GM19351 (cell line): Measurements from ENCODE around the gene GOLGA8H.
"Not testable (repeated sequence)": the region's sequence is repeated elsewhere in the genome, so short reads cannot be mapped to it uniquely, and the experiment has no call there.

Experiments
- ATAC-seq: cut with Tn5 transposase; IDR thresholded peaks from one replicate; pipeline ENCODE4 v1.9.1; 2021; ENCODE audit warnings: mild to moderate bottlenecking, moderate library complexity; ENCODE audit not compliant: unreplicated experiment

GOLGA8H gene

GRCh38 chr15:30603796-30604195 lies at the start of gene GOLGA8H:
GOLGA8H (plus strand) TSS chr15:30604028; CDS start chr15:30604126, 98 bp downstream.
- ATAC-seq = not testable (repeated sequence)

DNA sequence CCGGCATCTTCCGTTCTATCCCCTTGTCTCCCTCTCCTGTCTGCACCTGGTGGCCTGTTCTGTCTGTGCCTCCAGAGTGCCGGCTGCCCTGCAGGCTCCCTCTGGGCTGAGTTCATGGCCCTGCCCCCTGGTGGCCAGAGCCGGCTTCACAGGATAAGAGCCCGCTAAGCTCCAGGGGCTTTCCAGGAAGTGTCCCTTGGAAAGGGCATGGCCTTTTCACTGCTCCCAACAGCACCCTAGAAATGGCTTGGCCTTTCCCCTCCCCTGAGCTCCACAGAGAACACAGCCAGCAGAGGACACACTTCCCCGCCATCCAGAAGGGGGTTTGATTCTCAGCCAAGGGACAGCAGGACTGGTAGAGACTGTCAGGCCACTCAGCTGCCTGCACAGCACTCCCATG lies 36.9 kb upstream of the GOLGA8H start:
- ATAC-seq = not testable (repeated sequence)

GRCh38 chr15:30573012-30573491 lies 30.8 kb upstream of the GOLGA8H start:
- ATAC-seq = not testable (repeated sequence)

DNA sequence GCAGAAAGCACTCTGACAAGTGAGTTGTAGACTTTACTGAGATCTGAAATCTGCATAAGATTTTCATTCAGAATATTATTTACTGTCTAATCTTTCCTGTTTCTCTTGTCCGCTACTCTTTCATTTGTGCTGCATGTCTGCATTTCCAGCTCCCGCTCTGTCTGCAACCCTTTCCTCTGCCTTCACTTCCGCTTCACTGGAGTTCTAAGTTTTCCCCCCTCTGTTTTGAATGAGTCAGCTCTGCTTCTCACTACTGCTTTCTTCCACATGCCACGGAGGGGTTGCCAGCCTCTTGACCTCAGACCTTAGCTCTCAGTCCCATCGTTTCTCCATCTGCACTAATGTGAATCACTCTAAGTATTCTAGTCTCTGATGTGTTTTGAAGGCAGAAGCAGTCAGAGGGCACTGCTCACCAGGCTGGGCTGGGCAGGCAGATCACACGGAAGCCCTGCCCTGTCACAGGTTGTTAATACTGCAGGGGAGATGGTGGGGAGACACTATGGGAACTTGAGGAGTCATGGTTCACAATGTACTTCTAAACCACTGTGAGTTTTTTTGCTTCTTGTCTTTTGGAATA lies 24.3 kb upstream of the GOLGA8H start:
- not testable (repeated sequence) for ATAC-seq

DNA sequence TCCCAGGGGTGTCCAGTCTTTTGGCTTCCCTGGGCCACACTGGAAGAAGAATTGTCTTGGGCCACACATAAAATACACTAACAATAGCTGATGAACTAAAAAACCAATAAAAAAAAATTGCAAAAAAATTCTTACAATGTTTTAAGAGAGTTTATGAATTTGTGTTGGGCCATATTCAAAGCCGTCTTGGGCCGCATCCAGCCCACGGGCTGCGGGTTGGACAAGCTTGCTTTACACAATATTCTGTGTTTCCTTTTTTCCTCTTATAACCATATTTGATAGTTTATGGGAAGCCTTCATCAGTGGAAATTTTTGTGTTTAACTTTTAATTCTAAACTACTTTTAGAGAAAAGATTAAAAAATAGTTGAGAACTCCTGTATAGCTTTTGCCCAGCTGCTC lies 23.1 kb upstream of the GOLGA8H start:
- not testable (repeated sequence) for ATAC-seq

- ATAC-seq = not testable (repeated sequence)
Observed at GRCh38 chr15:30598953-30599352, 4.9 kb upstream of the GOLGA8H start.

- not testable (repeated sequence) for ATAC-seq
Observed at GRCh38 chr15:30612271-30612670, 8.4 kb downstream of the GOLGA8H start.

GRCh38 chr15:30621342-30621741 lies 17.5 kb downstream of the GOLGA8H start:
- not testable (repeated sequence) for ATAC-seq

GRCh38 chr15:30625436-30626193 lies 21.8 kb downstream of the GOLGA8H start, which contains the start of gene ARHGAP11B:
ARHGAP11B (plus strand) TSS chr15:30626128.
- ATAC-seq = peak; percentile 91

GRCh38 chr15:30626194-30626565 lies 22.4 kb downstream of the GOLGA8H start:
- peak; percentile 35 for ATAC-seq

GRCh38 chr15:30626632-30627031 lies 22.8 kb downstream of the GOLGA8H start:
- not testable (repeated sequence) for ATAC-seq

GRCh38 chr15:30650012-30650929 lies 46.4 kb downstream of the GOLGA8H start:
- peak; percentile 92 for ATAC-seq

DNA sequence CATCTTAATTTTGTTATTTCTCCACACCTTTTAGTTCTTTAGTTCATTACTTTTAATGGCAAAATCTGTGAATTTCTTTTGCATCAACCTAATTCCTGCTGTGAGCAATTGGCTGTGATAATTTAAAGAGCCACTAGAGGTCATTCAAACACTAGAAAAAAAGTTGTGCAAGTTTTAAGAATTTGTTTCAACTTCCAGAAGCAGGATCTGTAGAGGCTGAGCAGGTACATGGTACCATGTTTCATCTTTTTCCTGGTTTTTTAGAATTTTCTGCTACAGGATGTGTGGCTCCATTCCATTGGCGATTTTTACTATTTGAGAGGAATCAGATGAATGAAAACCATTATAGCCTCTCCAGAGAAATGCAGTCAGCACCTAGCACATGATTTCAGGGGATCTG lies 57.3 kb downstream of the GOLGA8H start:
- not testable (repeated sequence) for ATAC-seq
